SU-DHL-6 (cell line): Measurements from ENCODE around the gene DACH1.

Experiments used
- EZH2phosphoT487 ChIP-seq: fragments of 200-600 bp; sonication (generic), shearing (Covaris generic); conservative IDR thresholded peaks from 2 replicates; pipeline ENCODE4 v1.6.1; 2018; ENCODE audit warnings: mild to moderate bottlenecking, antibody characterized with exemption, low read length, moderate library complexity, mixed read lengths
- TF ChIP-seq, protein P1 (sequence below): fragments of 200-600 bp; sonication (generic); IDR thresholded peaks from one replicate; pipeline ENCODE4 v1.5.1; 2017; ENCODE audit warnings: antibody characterized with exemption, mild to moderate bottlenecking, low read length, moderate library complexity; ENCODE audit not compliant: insufficient read depth, poor library complexity, severe bottlenecking

DNA sequence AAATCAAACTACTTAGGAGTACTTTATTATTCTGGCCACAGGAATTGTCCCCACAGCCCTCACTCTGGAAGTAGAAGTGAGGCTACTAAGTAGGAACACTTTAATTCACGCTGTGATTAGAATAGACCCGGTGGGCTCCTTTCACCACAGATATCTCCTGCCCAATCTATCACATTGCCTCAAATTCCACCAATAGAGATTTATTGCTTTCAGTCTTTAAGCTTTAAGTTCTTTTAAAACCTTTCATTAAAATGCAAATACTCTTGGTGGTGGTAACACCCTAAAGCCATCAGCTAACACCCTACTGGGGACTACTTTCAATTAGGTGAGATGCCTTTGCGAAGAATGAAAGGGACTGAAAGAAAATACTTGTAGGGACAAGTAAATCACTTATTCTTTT is 181.9 kb downstream of the DACH1 start:
- TF ChIP-seq, protein P1, sequence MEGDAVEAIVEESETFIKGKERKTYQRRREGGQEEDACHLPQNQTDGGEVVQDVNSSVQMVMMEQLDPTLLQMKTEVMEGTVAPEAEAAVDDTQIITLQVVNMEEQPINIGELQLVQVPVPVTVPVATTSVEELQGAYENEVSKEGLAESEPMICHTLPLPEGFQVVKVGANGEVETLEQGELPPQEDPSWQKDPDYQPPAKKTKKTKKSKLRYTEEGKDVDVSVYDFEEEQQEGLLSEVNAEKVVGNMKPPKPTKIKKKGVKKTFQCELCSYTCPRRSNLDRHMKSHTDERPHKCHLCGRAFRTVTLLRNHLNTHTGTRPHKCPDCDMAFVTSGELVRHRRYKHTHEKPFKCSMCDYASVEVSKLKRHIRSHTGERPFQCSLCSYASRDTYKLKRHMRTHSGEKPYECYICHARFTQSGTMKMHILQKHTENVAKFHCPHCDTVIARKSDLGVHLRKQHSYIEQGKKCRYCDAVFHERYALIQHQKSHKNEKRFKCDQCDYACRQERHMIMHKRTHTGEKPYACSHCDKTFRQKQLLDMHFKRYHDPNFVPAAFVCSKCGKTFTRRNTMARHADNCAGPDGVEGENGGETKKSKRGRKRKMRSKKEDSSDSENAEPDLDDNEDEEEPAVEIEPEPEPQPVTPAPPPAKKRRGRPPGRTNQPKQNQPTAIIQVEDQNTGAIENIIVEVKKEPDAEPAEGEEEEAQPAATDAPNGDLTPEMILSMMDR: no peak
- TF ChIP-seq EZH2phosphoT487: no peak
